Smooth muscle cell (in vitro differentiated cells): Measurements from ENCODE around the gene RNF126. TPM values are rescaled to one million over a fixed set of nuclear protein-coding genes. Genes with fewer than 3 reads are reported as not detected.

ENCODE experiments used
- DNase-seq: peaks from one replicate; lab custom pipeline; 2025; ENCODE audit not compliant: unreplicated experiment; lab: John Stamatoyannopoulos, UW
- H2AFZ ChIP-seq: fragments of 200-600 bp; sonication (generic); 2 replicates; pipeline ENCODE4 v1.6.0; 2016; ENCODE audit warnings: antibody characterized with exemption, low read depth, mild to moderate bottlenecking
- H3F3A ChIP-seq: fragments of 200-600 bp; sonication (generic); 2 replicates; pipeline ENCODE4 v1.6.0; 2017; ENCODE audit warnings: antibody characterized with exemption, low read depth
- H3K27ac ChIP-seq: fragments of 200-600 bp; sonication (generic); 2 replicates; pipeline ENCODE4 v1.5.1; 2016; ENCODE audit warnings: low read depth, mild to moderate bottlenecking
- H3K27me3 ChIP-seq: fragments of 200-600 bp; sonication (generic); 2 replicates; pipeline ENCODE4 v1.6.1; 2016; ENCODE audit warnings: low read depth, mild to moderate bottlenecking
- H3K36me3 ChIP-seq: fragments of 200-600 bp; sonication (generic); 2 replicates; pipeline ENCODE4 v1.5.1; 2016; ENCODE audit warnings: low read depth
- H3K4me1 ChIP-seq: fragments of 200-600 bp; sonication (generic); 2 replicates; pipeline ENCODE4 v1.5.1; 2016; ENCODE audit warnings: low read depth
- H3K4me2 ChIP-seq: fragments of 200-600 bp; sonication (generic); 2 replicates; pipeline ENCODE4 v1.6.0; 2016; ENCODE audit warnings: mild to moderate bottlenecking
- H3K4me3 ChIP-seq: fragments of 200-600 bp; sonication (generic); 2 replicates; pipeline ENCODE4 v1.5.1; 2016; ENCODE audit warnings: mild to moderate bottlenecking
- H3K79me2 ChIP-seq: fragments of 200-600 bp; sonication (generic); 2 replicates; pipeline ENCODE4 v1.6.0; 2016; ENCODE audit warnings: low read depth, mild to moderate bottlenecking
- H3K9ac ChIP-seq: fragments of 200-600 bp; sonication (generic); 2 replicates; pipeline ENCODE4 v1.6.0; 2016; ENCODE audit warnings: low read depth
- H3K9me3 ChIP-seq: fragments of 200-600 bp; sonication (generic); replicated peaks from 2 replicates; pipeline ENCODE4 v1.5.1; 2016; ENCODE audit warnings: low read depth
- H4K20me1 ChIP-seq: fragments of 200-600 bp; sonication (generic); 2 replicates; pipeline ENCODE4 v1.6.0; 2016; ENCODE audit warnings: low read depth
- WGBS: methylation state at CpG from one replicate; pipeline ENCODE4 v1.1.7; 2016; ENCODE audit warnings: low lambda C conversion rate; 5-methylcytosine and 5-hydroxymethylcytosine counted together
- polyA plus RNA-seq: library from polyadenylated mRNA; unstranded; fragments of >200 nt; fragmentation: Nextera tagmentation; extraction: Ambion mirVana; gene quantifications from 2 replicates; pipeline ENCODE4 v1.2.1, GENCODE V29; 2016
- total RNA-seq: library from RNA; depleted of rRNA; stranded (reverse); fragments of >200 nt; gene quantifications from 2 replicates; pipeline ENCODE4 v1.2.3, GENCODE V29; 2014
- TF ChIP-seq, protein P1 (sequence below): fragments of 200-600 bp; sonication (generic); IDR thresholded peaks from 2 replicates; pipeline ENCODE4 v1.5.1; 2017; ENCODE audit warnings: borderline replicate concordance, mild to moderate bottlenecking, antibody characterized with exemption; ENCODE audit not compliant: insufficient read depth, poor library complexity, severe bottlenecking

RNF126 gene
- total and polyA plus RNA-seq, 2 experiments from 2014 or later, result 19.8 to 60.4 TPM

DNA sequence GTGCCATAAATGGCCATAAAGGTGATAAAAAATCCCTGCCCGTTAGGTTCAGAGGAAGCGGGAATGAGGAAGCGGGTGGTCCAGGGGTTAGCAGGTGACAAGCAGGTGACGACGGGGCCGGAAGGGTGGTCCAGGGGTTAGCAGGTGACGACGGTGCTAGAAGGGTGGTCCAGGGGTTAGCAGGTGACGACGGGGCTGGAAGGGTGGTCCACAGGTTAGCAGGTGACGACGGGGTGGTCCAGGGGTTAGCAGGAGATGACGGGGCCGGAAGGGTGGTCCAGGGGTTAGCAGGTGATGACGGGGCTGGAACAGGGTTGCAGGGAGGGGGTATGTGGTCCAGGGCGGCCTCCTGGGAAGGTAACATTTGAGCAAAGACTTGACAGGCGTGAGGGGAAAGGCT, 26.0 kb upstream of the RNF126 start:
- no peak overlapping the region for H3K4me2 ChIP-seq
- H3K4me3 ChIP-seq, result no peak overlapping the region
- H3K79me2 ChIP-seq, result no peaks in the 10 kb centered on the region
- H3F3A ChIP-seq, result no peaks in the 10 kb centered on the region
- no peak overlapping the region for H3K9ac ChIP-seq
- no peaks in the 10 kb centered on the region for H4K20me1 ChIP-seq
- H3K4me1 ChIP-seq, result no peaks in the 10 kb centered on the region
- H3K36me3 ChIP-seq, result no peaks in the 10 kb centered on the region
- DNase-seq, result no peak
- no peak overlapping the region for H2AFZ ChIP-seq
- H3K27ac ChIP-seq, result no peak overlapping the region
- TF ChIP-seq, protein P1, sequence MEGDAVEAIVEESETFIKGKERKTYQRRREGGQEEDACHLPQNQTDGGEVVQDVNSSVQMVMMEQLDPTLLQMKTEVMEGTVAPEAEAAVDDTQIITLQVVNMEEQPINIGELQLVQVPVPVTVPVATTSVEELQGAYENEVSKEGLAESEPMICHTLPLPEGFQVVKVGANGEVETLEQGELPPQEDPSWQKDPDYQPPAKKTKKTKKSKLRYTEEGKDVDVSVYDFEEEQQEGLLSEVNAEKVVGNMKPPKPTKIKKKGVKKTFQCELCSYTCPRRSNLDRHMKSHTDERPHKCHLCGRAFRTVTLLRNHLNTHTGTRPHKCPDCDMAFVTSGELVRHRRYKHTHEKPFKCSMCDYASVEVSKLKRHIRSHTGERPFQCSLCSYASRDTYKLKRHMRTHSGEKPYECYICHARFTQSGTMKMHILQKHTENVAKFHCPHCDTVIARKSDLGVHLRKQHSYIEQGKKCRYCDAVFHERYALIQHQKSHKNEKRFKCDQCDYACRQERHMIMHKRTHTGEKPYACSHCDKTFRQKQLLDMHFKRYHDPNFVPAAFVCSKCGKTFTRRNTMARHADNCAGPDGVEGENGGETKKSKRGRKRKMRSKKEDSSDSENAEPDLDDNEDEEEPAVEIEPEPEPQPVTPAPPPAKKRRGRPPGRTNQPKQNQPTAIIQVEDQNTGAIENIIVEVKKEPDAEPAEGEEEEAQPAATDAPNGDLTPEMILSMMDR, result no peak
- WGBS, result 82% methylated on average over 17 of the region's 17 CpGs
- H3K9me3 ChIP-seq, result no peaks in the 10 kb centered on the region
- no peaks in the 10 kb centered on the region for H3K27me3 ChIP-seq

DNA sequence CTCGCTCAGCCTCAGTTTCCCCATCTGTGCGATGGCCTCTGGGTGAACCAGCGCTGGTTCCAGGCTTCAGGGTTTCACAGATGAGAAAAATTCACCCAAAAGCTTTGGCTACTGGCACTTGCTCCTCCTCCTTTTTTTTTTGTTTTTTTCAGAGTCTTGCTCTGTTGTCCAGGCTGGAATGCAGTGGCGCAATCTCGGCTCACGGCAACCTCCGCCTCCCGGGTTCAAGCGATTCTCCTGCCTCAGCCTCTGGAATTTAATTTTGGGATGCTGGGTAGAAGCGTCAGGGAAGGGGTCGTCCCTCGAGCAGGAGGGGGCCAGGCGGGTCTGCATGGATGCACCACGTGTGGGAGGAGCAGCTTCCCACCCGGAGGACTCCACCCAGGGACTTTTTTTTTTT, 25.2 kb upstream of the RNF126 start:
- TF ChIP-seq, protein P1, result no peak
- no peak for DNase-seq
- no peak overlapping the region for H3K4me2 ChIP-seq
- H3K4me1 ChIP-seq, result no peaks in the 10 kb centered on the region
- H3K79me2 ChIP-seq, result no peaks in the 10 kb centered on the region
- H3K27ac ChIP-seq, result no peak overlapping the region
- H3K4me3 ChIP-seq, result no peak overlapping the region
- H2AFZ ChIP-seq, result no peak overlapping the region
- no peaks in the 10 kb centered on the region for H3K27me3 ChIP-seq
- 77% methylated on average over 15 of the region's 15 CpGs for WGBS
- no peaks in the 10 kb centered on the region for H3K36me3 ChIP-seq
- H3F3A ChIP-seq, result no peaks in the 10 kb centered on the region
- no peak overlapping the region for H3K9ac ChIP-seq
- H3K9me3 ChIP-seq, result no peaks in the 10 kb centered on the region
- H4K20me1 ChIP-seq, result no peaks in the 10 kb centered on the region

DNA sequence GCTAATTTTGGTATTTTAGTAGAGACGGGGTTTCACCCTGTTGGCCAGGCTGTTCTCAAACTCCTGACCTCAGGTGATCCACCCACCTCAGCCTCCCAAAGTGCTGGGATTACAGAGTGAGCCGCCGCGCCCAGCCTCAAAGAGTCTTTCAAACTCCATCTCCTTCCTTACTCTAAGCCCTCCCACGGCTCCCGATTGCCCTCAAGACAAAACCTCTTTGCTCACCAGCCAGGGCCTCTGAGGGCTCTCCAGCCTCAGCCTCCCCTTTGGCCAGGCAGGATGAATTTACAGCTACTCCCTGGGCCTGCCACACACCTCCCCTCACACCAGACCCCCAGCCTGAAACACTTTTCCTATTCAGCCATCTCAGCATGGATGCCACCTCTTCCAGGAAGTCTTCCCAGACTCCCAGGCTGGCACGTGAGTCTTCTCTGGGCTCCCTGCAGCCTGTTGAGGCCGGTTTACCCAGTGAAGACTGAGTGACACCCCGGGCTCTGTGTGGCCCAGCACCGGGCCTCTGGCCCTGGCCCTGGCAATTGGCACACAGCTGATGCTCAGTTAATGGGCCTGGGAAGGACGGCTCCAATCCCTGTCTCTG, 24.7 kb upstream of the RNF126 start:
- H3K27ac ChIP-seq, result no peak overlapping the region
- no peaks in the 10 kb centered on the region for H3K36me3 ChIP-seq
- no peak overlapping the region for H3K4me2 ChIP-seq
- no peaks in the 10 kb centered on the region for H4K20me1 ChIP-seq
- no peaks in the 10 kb centered on the region for H3K9me3 ChIP-seq
- no peak overlapping the region for H3K4me3 ChIP-seq
- no peak overlapping the region for H3K9ac ChIP-seq
- no peaks in the 10 kb centered on the region for H3K27me3 ChIP-seq
- H3F3A ChIP-seq, result no peaks in the 10 kb centered on the region
- DNase-seq, result no peak
- no peaks in the 10 kb centered on the region for H3K79me2 ChIP-seq
- WGBS, result 91% methylated on average over 11 of the region's 11 CpGs
- H3K4me1 ChIP-seq, result no peaks in the 10 kb centered on the region
- TF ChIP-seq, protein P1, result no peak
- no peak overlapping the region for H2AFZ ChIP-seq
